Endodermal cell (in vitro differentiated cells): Measurements from ENCODE around the gene INSL6. TPM values are rescaled to one million over a fixed set of nuclear protein-coding genes. Genes with fewer than 3 reads are reported as not detected.
"Not testable (repeated sequence)": the region's sequence is repeated elsewhere in the genome, so short reads cannot be mapped to it uniquely, and the experiment has no call there.

Experiments
- DNase-seq: peaks from one replicate; pipeline ENCODE4 v3.0.0-alpha.2; 2017
- H3K27ac ChIP-seq: 2 replicates; pipeline ENCODE4 v1.5.1; 2013; ENCODE audit warnings: mild to moderate bottlenecking, low read depth, low read length, moderate library complexity
- H3K27me3 ChIP-seq: 2 replicates; pipeline ENCODE4 v1.6.1; 2013; ENCODE audit warnings: mild to moderate bottlenecking, low read length, moderate library complexity; ENCODE audit not compliant: insufficient read depth, control insufficient read depth, poor library complexity, severe bottlenecking
- H3K36me3 ChIP-seq: 2 replicates; pipeline ENCODE4 v1.7.0; 2013; ENCODE audit warnings: mild to moderate bottlenecking, low read length, moderate library complexity; ENCODE audit not compliant: control insufficient read depth, insufficient read depth
- H3K4me1 ChIP-seq: one replicate; pipeline ENCODE4 v1.7.0; 2013; ENCODE audit warnings: low read length; ENCODE audit not compliant: control insufficient read depth, insufficient read depth
- H3K4me3 ChIP-seq: 2 replicates; pipeline ENCODE4 v1.5.1; 2013; ENCODE audit warnings: mild to moderate bottlenecking, low read length, moderate library complexity
- H3K9ac ChIP-seq: 2 replicates; pipeline ENCODE4 v1.6.1; 2013; ENCODE audit warnings: mild to moderate bottlenecking, low read length, moderate library complexity; ENCODE audit not compliant: poor library complexity, severe bottlenecking; ENCODE audit errors: extremely low read depth
- H3K9me3 ChIP-seq: 2 replicates; pipeline ENCODE4 v1.6.1; 2013; ENCODE audit warnings: mild to moderate bottlenecking, low read length, moderate library complexity; ENCODE audit not compliant: control insufficient read depth
- H3K27ac Mint-ChIP-seq: 2 replicates; pipeline ENCODE4 v1.8.0; 2020; ENCODE audit warnings: mixed read lengths
- H3K27me3 Mint-ChIP-seq: 2 replicates; pipeline ENCODE4 v1.8.0; 2021; ENCODE audit warnings: mild to moderate bottlenecking, mixed read lengths; ENCODE audit not compliant: insufficient read depth
- H3K36me3 Mint-ChIP-seq: 2 replicates; pipeline ENCODE4 v1.8.0; 2020; ENCODE audit warnings: low read depth, mixed read lengths
- H3K4me1 Mint-ChIP-seq: 2 replicates; pipeline ENCODE4 v1.8.0; 2020; ENCODE audit warnings: mixed read lengths
- H3K4me3 Mint-ChIP-seq: 2 replicates; pipeline ENCODE4 v1.8.0; 2020; ENCODE audit warnings: mild to moderate bottlenecking, moderate library complexity, mixed read lengths
- H3K9me3 Mint-ChIP-seq: 2 replicates; pipeline ENCODE4 v1.8.0; 2020; ENCODE audit warnings: mild to moderate bottlenecking, mixed read lengths
- CTCF ChIP-seq: fragments of 200-600 bp; sonication (generic); conservative IDR thresholded peaks from 2 replicates; pipeline ENCODE4 v1.5.0; 2021; ENCODE audit warnings: antibody characterized with exemption, mild to moderate bottlenecking
- WGBS, 2 experiments: methylation state at CpG; one replicate each; pipeline versions ENCODE4 v1.1.5 to v1.1.7; 2013; ENCODE audit warnings: missing lambda C conversion rate in 2 of 2, mixed read lengths in 1 of 2; ENCODE audit not compliant: insufficient coverage in 1 of 2, insufficient read length in 1 of 2; 5-methylcytosine and 5-hydroxymethylcytosine counted together
- total RNA-seq, 2 donors: library from RNA; stranded (reverse); fragmentation: NEBNext Ultra II Directional in 1 of 2; extraction: Animal tissue kit (Norgen Biotek cat#: 25700) in 1 of 2; gene quantifications; 2 replicates in 1 of 2; 3 replicates in 1 of 2; pipeline ENCODE4 v1.2.1, GENCODE V29; 2021

INSL6 gene
- total RNA-seq, 2 donors from 2014 or later, result not detected

DNA sequence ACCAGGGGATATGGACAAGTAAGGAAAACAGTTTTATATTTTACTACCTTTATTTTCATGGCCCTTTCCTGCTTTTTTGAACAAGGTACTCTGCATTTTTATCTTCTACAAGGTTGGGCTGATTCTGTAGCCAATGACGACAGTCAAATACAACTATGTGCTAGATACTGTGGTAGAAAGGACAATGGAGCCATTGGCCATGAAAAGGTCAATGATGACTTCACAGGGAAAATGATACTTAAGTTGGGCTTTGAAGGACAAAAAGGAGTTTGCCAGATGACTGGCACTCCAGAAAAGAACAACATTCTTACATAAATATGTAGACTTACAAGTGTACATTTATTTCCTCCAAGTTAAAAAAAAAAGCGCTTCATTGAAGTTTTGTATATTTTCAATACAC, 663 bp downstream of the INSL6 start:
- H3K4me3 Mint-ChIP-seq, result no peak overlapping the region
- 88 to 96% methylated on average over 1 to 2 of the region's 2 CpGs for WGBS, 2 experiments
- Histone ChIP-seq H3K27me3 (no peaks in the 10 kb centered on the region), H3K4me3 (no peak overlapping the region), H3K9ac (no peak overlapping the region), H3K9me3 (no peaks in the 10 kb centered on the region), H3K27ac (no peak overlapping the region), H3K36me3 (no peaks in the 10 kb centered on the region), H3K4me1 (no peaks in the 10 kb centered on the region)
- H3K4me1 Mint-ChIP-seq, result no peaks in the 10 kb centered on the region
- no peaks in the 10 kb centered on the region for H3K36me3 Mint-ChIP-seq
- no peak overlapping the region for H3K27ac Mint-ChIP-seq
- TF ChIP-seq CTCF, result no peak
- peaks cover 15% of the 10 kb centered on the region for H3K9me3 Mint-ChIP-seq
- no peaks in the 10 kb centered on the region for H3K27me3 Mint-ChIP-seq
- DNase-seq, result no peak

DNA sequence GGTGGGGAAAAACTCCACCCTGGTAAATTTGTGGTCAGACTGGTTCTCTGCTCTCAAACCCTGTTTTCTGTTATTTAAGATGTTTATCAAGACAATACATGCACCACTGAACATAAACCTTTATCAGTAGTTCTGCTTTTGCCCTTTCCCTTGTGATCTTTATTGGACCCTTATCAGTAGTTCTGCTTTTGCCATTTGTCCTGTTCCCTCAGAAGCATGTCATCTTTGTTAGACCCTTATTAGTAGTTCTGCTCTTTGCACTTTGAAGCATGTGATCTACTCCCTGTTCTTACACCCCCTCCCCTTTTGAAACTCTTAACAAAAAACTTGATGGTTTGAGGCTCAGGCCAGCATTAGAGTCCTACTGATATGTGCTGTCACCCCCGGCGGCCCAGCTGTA, 4.8 kb downstream of the INSL6 start:
- not testable (repeated sequence) for H3K27me3 Mint-ChIP-seq, H3K4me1 ChIP-seq, H3K9me3 ChIP-seq, H3K36me3 Mint-ChIP-seq, H3K27me3 ChIP-seq, H3K4me1 Mint-ChIP-seq, H3K9ac ChIP-seq, H3K36me3 ChIP-seq, DNase-seq, H3K27ac Mint-ChIP-seq, H3K27ac ChIP-seq, H3K4me3 ChIP-seq, H3K4me3 Mint-ChIP-seq
- WGBS, 2 experiments, result 96 to 100% methylated on average over 2 of the region's 2 CpGs
- H3K9me3 Mint-ChIP-seq, result peaks cover 28% of the 10 kb centered on the region

- Mint-ChIP-seq H3K4me1 (no peaks in the 10 kb centered on the region), H3K36me3 (no peaks in the 10 kb centered on the region), H3K27ac (no peak overlapping the region), H3K9me3 (peaks cover 28% of the 10 kb centered on the region), H3K4me3 (no peak overlapping the region), H3K27me3 (no peaks in the 10 kb centered on the region)
- TF ChIP-seq CTCF, result no peak
- 91 to 100% methylated on average over 1 to 4 of the region's 4 CpGs for WGBS, 2 experiments
- H3K4me1 ChIP-seq, result no peaks in the 10 kb centered on the region
- no peak overlapping the region for H3K27ac ChIP-seq
- H3K36me3 ChIP-seq, result no peaks in the 10 kb centered on the region
- H3K9me3 ChIP-seq, result peaks cover 5% of the 10 kb centered on the region
- no peak overlapping the region for H3K9ac ChIP-seq
- no peaks in the 10 kb centered on the region for H3K27me3 ChIP-seq
- H3K4me3 ChIP-seq, result no peak overlapping the region
- no peak for DNase-seq
Observed at GRCh38 chr9:5178126-5178805, 7.2 kb downstream of the INSL6 start.

DNA sequence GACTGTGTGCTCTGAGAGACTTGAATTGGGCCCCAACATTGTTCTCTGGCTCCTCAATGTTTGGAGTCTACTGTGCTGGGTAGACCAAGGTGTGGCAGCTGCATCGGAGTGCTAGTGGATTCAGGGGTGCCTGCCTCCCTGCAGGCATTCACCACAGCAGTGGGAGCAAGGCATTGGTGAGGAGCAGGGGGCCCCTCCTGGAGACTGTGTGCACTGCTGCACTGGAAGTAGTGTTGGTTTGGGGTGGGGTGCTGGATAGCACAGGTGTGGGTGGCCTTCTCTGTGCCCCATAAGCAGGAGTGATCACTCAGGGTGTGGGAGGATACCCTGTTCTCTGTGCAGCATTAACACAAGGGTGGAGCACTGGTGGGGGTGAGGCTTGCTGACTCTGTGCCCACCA, 39.2 kb downstream of the INSL6 start:
- TF ChIP-seq CTCF, result no peak
- 100% methylated on average over 1 of the region's 1 CpG; no CpG with 5 or more reads in 1 of the 2 experiments for WGBS, 2 experiments
- no peak overlapping the region for H3K4me3 Mint-ChIP-seq

More for the DNA sequence above, 39.2 kb downstream of the INSL6 start:
- Histone ChIP-seq H3K27me3 (no peaks in the 10 kb centered on the region), H3K4me1 (no peaks in the 10 kb centered on the region), H3K9me3 (peaks cover 16% of the 10 kb centered on the region), H3K36me3 (peaks cover 6% of the 10 kb centered on the region), H3K27ac (no peak overlapping the region), H3K9ac (no peak overlapping the region), H3K4me3 (no peak overlapping the region)
- peaks cover 2% of the 10 kb centered on the region for H3K27me3 Mint-ChIP-seq
- H3K9me3 Mint-ChIP-seq, result peaks cover 11% of the 10 kb centered on the region
- no peak for DNase-seq
- H3K36me3 Mint-ChIP-seq, result peaks cover 15% of the 10 kb centered on the region
- H3K4me1 Mint-ChIP-seq, result peaks cover 13% of the 10 kb centered on the region
- no peak overlapping the region for H3K27ac Mint-ChIP-seq
